Gastrocnemius medialis (tissue), 4 donors: ENCODE measurements around the gene ZBTB43.
A peak's percentile ranks its signal among the peaks of the same experiment; 100 is the strongest.

Experiments
- CTCF ChIP-seq, 5 experiments: fragments of 450-650 bp in 3 of 5; fragments of 200-600 bp in 2 of 5; sonication (generic) in 2 of 5; IDR thresholded peaks in 4 of 5; conservative IDR thresholded peaks in 1 of 5; 1 replicate in 4 of 5; 2 replicates in 1 of 5; pipeline ENCODE4 v1.5.1; 2016 to 2019; ENCODE audit warnings: antibody characterized with exemption in 5 of 5, mild to moderate bottlenecking in 3 of 5, moderate library complexity in 3 of 5
- POLR2A ChIP-seq, 2 donors: fragments of 450-650 bp; IDR thresholded peaks; one replicate each; pipeline ENCODE4 v1.6.1; 2017; ENCODE audit warnings: antibody characterized with exemption in 2 of 2, mild to moderate bottlenecking in 2 of 2, moderate library complexity in 2 of 2

- TF ChIP-seq CTCF (IDR thresholded peaks at IDR 0.05 in 4 of 5, conservative IDR thresholded peaks at IDR 0.05 in 1 of 5) (no peak), POLR2A (IDR thresholded peaks at IDR 0.05) (peak; percentile 17 to 52)
Observed at GRCh38 chr9:126809068-126809467, 4.2 kb downstream of the ZBTB43 start.
